Activated CD4-positive, alpha-beta T cell treated with anti-CD3 and anti-CD28 coated beads, Interleukin-2, Interleukin-4, amounts not matched to agents 100 ng/mL and 50 ng/mL, durations not matched to agents 16 hours and 8 hours (primary cell): ENCODE measurements around the gene LRWD1.

ENCODE experiments used
- DNase-seq: peaks from one replicate; pipeline ENCODE4 v3.0.0-alpha.2; 2020; ENCODE audit warnings: low spot score

The LRWD1 gene

DNA sequence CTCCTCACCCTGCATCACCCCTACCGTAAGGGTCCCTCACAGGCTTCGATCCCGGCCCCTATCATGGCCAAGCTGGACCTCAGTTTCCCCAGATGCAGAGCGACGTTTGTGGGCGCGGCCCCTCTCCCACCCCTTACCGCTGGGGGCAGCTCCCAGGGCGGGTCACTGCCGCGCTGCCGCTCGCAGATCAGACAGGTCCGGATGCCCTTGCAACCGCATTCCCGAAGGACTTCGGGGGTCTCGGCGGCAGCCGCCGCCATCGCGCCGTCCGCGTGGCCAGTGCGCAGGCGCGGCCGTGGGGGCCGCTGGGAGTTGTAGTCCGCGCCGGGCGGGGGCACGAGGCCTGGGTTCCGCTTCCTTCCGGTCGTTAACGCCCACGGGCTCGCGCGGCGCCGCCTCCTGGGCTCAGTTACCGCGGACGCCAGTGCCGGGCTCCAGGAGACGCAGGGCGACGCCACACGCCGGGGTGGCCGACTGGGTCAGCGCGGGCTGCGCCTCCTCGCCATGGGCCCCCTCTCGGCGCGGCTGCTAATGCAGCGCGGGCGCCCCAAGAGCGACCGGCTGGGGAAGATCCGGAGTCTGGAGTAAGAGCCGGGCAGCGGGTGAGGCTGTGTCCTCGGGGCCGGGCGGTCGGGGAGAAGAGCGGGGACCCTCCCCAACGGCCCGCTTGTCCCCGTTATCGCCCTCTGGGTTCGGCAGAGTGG, at the start of gene LRWD1, which contains the start of gene ALKBH4:
LRWD1 (plus strand) TSS at position 408 of the 704 bp plus-strand sequence; CDS start at position 505, 97 bp downstream.
ALKBH4 (minus strand) TSS at position 287 of the 704 bp plus-strand sequence; CDS start at position 260, 27 bp downstream.
- peak; percentile 95 for DNase-seq

DNA sequence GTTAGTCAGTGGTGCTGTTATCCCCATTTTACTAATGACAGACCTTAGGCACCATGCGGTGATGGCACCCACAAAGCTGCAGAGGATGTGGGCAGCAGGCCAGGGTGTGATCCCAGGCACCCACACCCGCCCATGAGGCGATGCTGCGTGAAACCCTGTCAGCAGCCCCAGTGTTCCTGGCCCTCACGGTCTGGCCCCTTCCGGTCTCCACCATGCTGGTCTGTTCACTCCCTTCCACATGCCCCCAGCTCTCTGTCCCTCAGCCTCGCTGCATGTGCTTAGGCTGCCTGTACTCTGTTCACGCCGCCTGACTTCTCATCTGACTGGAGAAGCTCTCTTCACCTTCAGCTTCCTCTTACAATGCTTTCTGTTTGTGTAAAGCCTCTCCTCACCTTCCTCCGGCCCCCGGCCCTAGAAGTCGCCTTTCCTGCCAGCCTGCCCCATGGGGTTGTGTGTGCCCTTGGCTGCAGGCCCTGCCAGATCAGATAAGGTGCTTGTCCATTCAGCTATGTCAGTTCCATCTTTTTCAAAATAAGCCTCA, 49.0 kb upstream of the LRWD1 start:
- peak; percentile 84 for DNase-seq

DNA sequence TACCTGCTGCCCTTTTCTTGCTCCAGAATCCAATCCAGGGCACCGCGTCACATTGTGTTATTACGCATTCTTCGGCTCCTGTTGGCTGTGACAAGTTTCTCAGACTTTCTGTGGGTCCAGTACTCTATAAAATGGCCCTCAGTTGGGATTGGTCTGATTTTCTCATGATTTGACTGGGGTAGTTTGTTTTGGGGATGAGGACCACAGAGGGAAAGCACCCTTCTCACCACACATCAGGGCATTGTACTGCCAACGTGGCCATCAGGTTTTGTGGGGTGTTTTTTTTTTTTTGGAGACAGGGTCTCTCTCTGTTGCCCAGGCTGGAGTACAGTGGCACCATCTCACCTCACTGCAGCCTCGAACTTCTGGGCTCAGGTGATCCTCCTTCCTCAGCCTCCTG, 48.4 kb upstream of the LRWD1 start:
- DNase-seq = no peak

GRCh38 chr7:102417105-102417504, 47.7 kb upstream of the LRWD1 start:
- no peak for DNase-seq

DNA sequence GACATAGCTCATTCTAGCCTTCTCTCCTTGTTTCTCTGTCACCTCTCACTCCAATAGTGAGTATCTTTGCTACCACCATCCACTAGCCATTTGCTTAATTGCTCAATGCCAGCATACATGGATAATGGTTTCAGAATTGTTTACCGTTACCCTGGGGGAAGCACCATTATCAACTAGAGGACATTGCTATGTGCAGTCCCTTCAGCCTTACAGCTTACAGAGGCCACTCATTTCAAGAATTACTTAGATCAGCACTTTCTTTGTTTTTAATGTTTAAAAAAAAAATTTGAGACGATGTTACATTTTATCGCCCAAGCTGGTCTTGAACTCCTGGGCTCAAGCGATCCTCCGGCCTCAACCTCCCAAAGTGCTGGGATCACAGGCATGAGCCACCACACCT, 46.2 kb upstream of the LRWD1 start:
- no peak for DNase-seq

DNA sequence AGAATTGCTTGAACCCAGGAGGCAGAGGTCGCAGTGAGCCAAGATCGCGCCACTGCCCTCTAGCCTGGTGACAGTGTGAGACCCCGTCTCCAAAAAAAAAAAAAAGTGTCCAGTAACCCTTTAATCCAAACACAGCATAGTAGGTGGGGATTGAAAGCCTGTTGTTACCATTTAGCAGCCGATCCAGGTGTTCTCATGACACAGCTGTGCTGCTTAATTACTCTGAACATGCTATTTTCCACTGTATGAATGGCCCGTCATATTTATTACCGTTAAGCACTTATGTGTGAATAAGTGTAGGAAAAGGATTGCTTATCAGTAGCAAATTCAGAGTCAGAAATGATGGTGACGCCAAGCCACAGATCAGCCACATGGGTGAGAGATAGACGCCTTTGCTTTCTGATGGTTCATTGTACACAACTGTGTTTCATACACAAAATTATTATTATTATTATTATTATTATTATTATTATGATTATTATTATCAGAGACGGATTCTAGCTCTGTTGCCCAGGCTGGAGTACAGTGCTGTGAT, 43.0 kb upstream of the LRWD1 start:
- DNase-seq = no peak

DNA sequence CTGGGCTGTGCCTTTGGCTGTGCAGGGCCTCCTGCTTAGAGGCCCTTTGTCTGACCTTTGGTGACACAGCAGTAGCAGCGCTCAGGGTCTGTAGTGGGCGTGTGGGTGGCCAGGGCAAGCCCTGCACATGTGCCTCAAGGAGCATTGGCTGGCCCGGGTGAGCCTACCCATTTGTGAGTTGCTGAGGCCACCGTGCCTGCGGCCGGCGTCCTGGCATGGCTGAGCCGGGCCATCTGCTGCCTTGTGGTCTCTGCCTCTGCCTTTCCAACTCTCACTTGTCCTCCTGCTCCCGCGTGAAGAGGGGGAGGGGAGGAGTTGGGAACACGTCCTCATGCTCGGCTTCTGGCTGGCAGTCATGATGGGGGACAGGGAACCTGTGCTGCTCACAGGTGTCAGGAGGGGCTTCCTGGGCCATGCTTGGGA, 40.6 kb upstream of the LRWD1 start:
- DNase-seq = no peak

GRCh38 chr7:102424787-102425218, 40.0 kb upstream of the LRWD1 start:
- DNase-seq = no peak

DNA sequence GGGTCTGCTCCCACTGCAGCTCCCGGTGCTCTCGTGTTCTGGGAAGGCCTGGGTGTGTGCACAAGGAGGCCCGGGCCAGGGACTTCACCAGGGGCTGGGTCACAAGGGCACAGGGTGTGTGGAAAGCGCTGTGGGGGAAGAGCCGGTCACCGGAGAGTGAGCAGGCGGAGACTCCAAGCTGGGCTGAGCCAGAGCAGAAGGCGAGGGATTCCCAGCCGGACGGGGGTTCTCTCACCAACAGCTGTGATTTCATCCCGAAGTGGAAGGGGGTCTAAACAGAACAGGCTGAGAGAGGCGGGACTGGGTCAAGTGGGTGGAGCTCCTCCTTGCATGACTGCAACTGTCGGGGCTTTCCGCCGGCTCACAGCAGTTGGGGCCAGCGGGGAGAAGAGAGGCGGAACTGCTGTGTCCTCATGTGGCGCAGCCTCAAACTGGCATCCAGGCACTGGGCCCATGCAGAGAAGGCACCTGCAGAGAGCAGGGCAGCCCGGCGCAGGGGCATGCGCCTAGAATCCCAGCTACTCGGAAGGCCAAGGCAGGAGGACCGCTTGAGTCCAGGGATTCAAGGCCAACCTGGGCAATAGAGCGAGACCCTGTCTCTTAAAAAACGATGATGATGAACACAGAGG, 39.0 kb upstream of the LRWD1 start:
- peak; percentile 91 for DNase-seq

- peak; percentile 86 for DNase-seq
Observed at GRCh38 chr7:102426268-102427018, 38.3 kb upstream of the LRWD1 start.

- no peak for DNase-seq
Observed at GRCh38 chr7:102427019-102427405, 37.8 kb upstream of the LRWD1 start.

- DNase-seq = no peak
Observed at GRCh38 chr7:102429141-102429899, 35.5 kb upstream of the LRWD1 start.

GRCh38 chr7:102431617-102432298, 33.0 kb upstream of the LRWD1 start:
- peak; percentile 65 for DNase-seq

DNA sequence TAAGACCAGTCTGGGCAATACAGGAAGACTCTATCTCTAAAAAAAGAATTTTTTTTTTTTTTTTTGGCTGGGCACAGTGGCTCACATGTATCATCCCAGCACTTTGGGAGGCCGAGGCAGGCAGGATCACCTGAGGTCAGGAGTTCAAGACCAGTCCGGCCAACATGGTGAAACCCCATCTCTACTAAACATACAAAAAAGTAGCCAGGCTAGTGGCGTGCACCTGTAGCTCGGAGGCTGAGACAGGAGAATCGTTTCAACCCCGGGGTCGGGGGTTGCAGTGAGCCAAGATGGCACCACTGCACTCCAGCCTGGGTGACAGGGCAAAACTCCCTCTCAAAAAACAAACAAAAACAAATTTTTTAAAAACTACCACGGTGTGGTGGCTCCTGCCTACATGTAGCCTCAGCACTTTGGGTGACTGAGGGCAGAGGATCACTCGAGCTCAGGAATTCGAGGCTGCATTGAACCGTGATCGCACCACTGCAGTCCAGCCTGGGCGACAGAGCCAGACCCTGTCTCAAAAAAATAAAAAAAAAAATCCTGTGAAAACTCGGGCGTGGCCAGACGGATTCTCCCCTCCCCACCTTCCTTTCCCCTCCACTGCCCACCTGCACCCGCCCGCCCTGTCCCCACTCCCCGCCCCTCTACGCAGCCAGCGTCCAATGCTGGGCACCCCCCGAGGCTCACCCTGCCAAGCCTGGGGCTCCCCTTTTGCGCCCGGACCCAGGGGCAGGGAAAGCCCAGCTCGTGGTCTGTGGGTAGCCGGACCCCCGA, 32.2 kb upstream of the LRWD1 start:
- DNase-seq = no peak

- peak; percentile 89 for DNase-seq
Observed at GRCh38 chr7:102433219-102434038, 31.4 kb upstream of the LRWD1 start, which contains the start of gene ORAI2. TSS of gene ORAI2 (plus strand) at chr7:102433575. CDS start at chr7:102438957, 5,382 bp downstream.

GRCh38 chr7:102434039-102434486, 30.7 kb upstream of the LRWD1 start:
- no peak for DNase-seq

- DNase-seq = no peak
Observed at GRCh38 chr7:102436118-102436517, 28.7 kb upstream of the LRWD1 start.

- no peak for DNase-seq
Observed at GRCh38 chr7:102439963-102440795, 24.6 kb upstream of the LRWD1 start.
